Measurements from ENCODE around the gene CYSTM1. TPM values are rescaled to one million over a fixed set of nuclear protein-coding genes. Genes with fewer than 3 reads are reported as not detected.

CYSTM1 gene
- total and polyA plus RNA-seq, 2 donors (not counting 3 experiments of a cell fraction or from before 2014, with no cell fraction given), result 28.9 to 41.5 TPM

DNA sequence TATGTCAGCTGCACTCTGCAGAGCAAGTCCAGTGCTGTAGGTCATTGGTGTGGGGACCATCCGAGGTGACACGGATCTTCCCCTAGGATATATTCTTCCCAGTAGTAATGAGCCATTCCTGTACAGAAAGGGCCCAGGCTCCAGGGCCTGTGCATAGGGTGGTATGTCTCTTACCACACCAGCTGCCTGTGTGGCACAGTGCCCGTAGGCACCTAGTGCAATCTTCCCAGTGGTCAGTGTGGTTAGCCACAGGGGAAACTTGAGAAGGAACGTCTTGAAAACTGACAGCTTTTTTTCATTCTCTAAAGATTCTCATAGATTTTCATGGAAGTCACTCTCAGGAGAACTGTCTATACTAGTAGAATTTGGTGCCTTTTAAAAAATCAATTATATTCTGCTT lies 39.8 kb downstream of the CYSTM1 start:
- H3K36me3 ChIP-seq (ENCODE audit: control insufficient read depth in 2 of 2, extremely low read depth in 1 of 2, insufficient read depth in 2 of 2, low read length in 2 of 2), result no peaks in the 10 kb centered on the region
- no peak overlapping the region for H3K4me2 ChIP-seq (ENCODE audit: insufficient read depth, low read length)
- no peak overlapping the region for H3K27ac ChIP-seq (ENCODE audit: insufficient read depth, low read depth, low read length)
- CTCF ChIA-PET, result interaction anchor here (0.9 to 2.2 kb wide), 2 partner anchors 9 to 25 kb away, joined by 6 to 10 read pairs; no protein-coding TSS in a partner anchor
- no peak for TF ChIP-seq MYC (IDR thresholded peaks at IDR 0.05; ENCODE audit: low read depth, low read length)
- no peak for TF ChIP-seq POLR2A (IDR thresholded peaks at IDR 0.05; ENCODE audit: low read depth, low read length)
- TF ChIP-seq EZH2 (IDR thresholded peaks at IDR 0.05; ENCODE audit: borderline replicate concordance, low read depth, low read length, severe bottlenecking), result no peak
- no peak for TF ChIP-seq JUN (IDR thresholded peaks at IDR 0.05; ENCODE audit: borderline replicate concordance, insufficient read depth, insufficient read length, low read depth)
- TF ChIP-seq FOS (IDR thresholded peaks at IDR 0.05; ENCODE audit: borderline replicate concordance, insufficient read depth, low read length), result no peak
- TF ChIP-seq, protein P1, sequence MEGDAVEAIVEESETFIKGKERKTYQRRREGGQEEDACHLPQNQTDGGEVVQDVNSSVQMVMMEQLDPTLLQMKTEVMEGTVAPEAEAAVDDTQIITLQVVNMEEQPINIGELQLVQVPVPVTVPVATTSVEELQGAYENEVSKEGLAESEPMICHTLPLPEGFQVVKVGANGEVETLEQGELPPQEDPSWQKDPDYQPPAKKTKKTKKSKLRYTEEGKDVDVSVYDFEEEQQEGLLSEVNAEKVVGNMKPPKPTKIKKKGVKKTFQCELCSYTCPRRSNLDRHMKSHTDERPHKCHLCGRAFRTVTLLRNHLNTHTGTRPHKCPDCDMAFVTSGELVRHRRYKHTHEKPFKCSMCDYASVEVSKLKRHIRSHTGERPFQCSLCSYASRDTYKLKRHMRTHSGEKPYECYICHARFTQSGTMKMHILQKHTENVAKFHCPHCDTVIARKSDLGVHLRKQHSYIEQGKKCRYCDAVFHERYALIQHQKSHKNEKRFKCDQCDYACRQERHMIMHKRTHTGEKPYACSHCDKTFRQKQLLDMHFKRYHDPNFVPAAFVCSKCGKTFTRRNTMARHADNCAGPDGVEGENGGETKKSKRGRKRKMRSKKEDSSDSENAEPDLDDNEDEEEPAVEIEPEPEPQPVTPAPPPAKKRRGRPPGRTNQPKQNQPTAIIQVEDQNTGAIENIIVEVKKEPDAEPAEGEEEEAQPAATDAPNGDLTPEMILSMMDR (IDR thresholded peaks at IDR 0.05; ENCODE audit: extremely low read depth in 1 of 2, insufficient read depth in 1 of 2, low read depth in 1 of 2, low read length in 2 of 2), result no peak
- no peak for TF ChIP-seq POLR2AphosphoS5 (IDR thresholded peaks at IDR 0.05; ENCODE audit: insufficient read depth, low read depth, low read length)
- no peak for TF ChIP-seq GATA2 (IDR thresholded peaks at IDR 0.05; ENCODE audit: insufficient read depth, insufficient read length, low read depth, low read length)
- FAIRE-seq (no peak), DNase-seq (ENCODE audit: low read depth, low spot score) (no peak)
- H2AFZ ChIP-seq (ENCODE audit: low read depth, low read length), result no peak overlapping the region
- H3K4me1 ChIP-seq (ENCODE audit: control insufficient read depth, extremely low read depth, insufficient read depth, low read length), result no peaks in the 10 kb centered on the region
- intact Hi-C loops (cut with micrococcal nuclease), result no loop called here
- no peaks in the 10 kb centered on the region for H3K9me1 ChIP-seq (replicated peaks; ENCODE audit: control insufficient read depth, extremely low read depth, insufficient read depth, low read length)
- no peaks in the 10 kb centered on the region for H4K20me1 ChIP-seq (replicated peaks; ENCODE audit: control insufficient read depth, extremely low read depth, insufficient read depth, low read length)
- no TSS peak for BruUV-seq (replicated peaks)
- H3K9ac ChIP-seq (replicated peaks; ENCODE audit: extremely low read depth, insufficient read depth, low read length), result no peak overlapping the region
- H3K27me3 ChIP-seq (ENCODE audit: control insufficient read depth in 2 of 2, insufficient read depth in 2 of 2, low read length in 2 of 2), result no peaks in the 10 kb centered on the region
- no peak overlapping the region for H3K4me3 ChIP-seq (replicated peaks in 1 of 3; ENCODE audit: insufficient read depth in 1 of 3, low read depth in 1 of 3, low read length in 3 of 3)
- POLR2A ChIA-PET, result no interaction called here
- dilution Hi-C loops (cut with MboI; ENCODE audit: extremely low pct_ligation_motif_present, low sequenced_read_pairs), result no loop called here
- H3K9me3 ChIP-seq (replicated peaks; ENCODE audit: control insufficient read depth, insufficient read depth, low read length), result no peaks in the 10 kb centered on the region
- no peaks in the 10 kb centered on the region for H3K79me2 ChIP-seq (ENCODE audit: control insufficient read depth, insufficient read depth, low read length)
